ENCODE measurements around the gene PTPN21. TPM values are rescaled to one million over a fixed set of nuclear protein-coding genes. Genes with fewer than 3 reads are reported as not detected.

Gene PTPN21
- polyA plus RNA-seq, 1 of the 3 experiments (the other 2 are of a cell fraction) = 5.6 TPM

DNA sequence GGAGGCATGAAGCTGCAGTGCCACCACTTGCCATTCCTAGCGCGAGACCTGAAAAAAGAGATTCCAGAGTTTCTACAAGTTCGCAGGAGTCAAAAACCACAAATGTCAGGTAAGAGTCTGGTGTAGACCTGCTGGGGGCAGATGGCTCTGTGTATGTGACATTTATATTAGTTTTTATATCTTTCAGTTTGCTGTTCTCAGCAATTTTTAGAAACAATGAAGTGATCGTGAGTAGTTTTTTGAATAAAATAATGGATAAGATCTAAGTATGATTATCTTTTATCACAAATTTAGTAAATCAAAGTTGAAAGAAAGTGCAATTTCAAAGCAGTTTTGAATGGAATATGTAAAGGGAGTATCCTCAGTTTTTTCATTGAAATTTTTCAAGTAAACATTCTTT is 17.3 kb upstream of the PTPN21 start:
- WGBS (ENCODE audit: low lambda C conversion rate) = 93% methylated on average over 4 of the region's 4 CpGs
- Histone ChIP-seq H3K79me2 (ENCODE audit: insufficient read depth) (peaks cover 24% of the 10 kb centered on the region), H4K20me1 (ENCODE audit: insufficient read depth) (peaks cover 5% of the 10 kb centered on the region; the same call in 1 of the 2 replicates), H3K27me3 (ENCODE audit: insufficient read depth) (no peaks in the 10 kb centered on the region), H3K4me3 (ENCODE audit: low read depth in 2 of 2, low read length in 1 of 2) (no peak overlapping the region), H3F3A (replicated peaks; ENCODE audit: insufficient read depth) (no peaks in the 10 kb centered on the region), H3K27ac (ENCODE audit: low read depth in 2 of 2, low read length in 1 of 2) (no peak overlapping the region), H2AFZ (ENCODE audit: low read depth) (no peak overlapping the region), H3K36me3 (replicated peaks in 1 of 2; ENCODE audit: control insufficient read depth in 1 of 2, insufficient read depth in 2 of 2, low read length in 1 of 2) (peaks cover 84 to 92% of the 10 kb centered on the region in 2 experiments), H3K9ac (no peak overlapping the region), H3K9me3 (no peaks in the 10 kb centered on the region), H3K4me2 (no peak overlapping the region), H3K9me2 (no peaks in the 10 kb centered on the region), H3K4me1 (ENCODE audit: control insufficient read depth in 1 of 2, insufficient read depth in 2 of 2, low read depth in 1 of 2, low read length in 1 of 2) (no peaks in the 10 kb centered on the region)
- no peak for DNase-seq
- no peak for TF ChIP-seq GATA2 (CRISPR knock-in tag; IDR thresholded peaks at IDR 0.05)
- no peak for TF ChIP-seq RAD21 (IDR thresholded peaks at IDR 0.05; ENCODE audit: low read length)
- TF ChIP-seq IRF3 (IDR thresholded peaks at IDR 0.05; ENCODE audit: low read depth, low read length) = no peak
- TF ChIP-seq EZH2phosphoT487 (IDR thresholded peaks at IDR 0.05; ENCODE audit: borderline replicate concordance, low read depth) = no peak
- TF ChIP-seq TAF1 (IDR thresholded peaks at IDR 0.05; ENCODE audit: borderline replicate concordance, low read depth, low read length) = no peak
- no peak for TF ChIP-seq SIN3A (IDR thresholded peaks at IDR 0.05; ENCODE audit: borderline replicate concordance, low read depth, low read length)
- TF ChIP-seq RFX5 (IDR thresholded peaks at IDR 0.05; ENCODE audit: low read length) = no peak
- no peak for TF ChIP-seq ELF1 (IDR thresholded peaks at IDR 0.05)
- no peak for TF ChIP-seq TCF12 (IDR thresholded peaks at IDR 0.05)
- no peak for TF ChIP-seq MAX (IDR thresholded peaks at IDR 0.05; ENCODE audit: low read depth)
- no peak for TF ChIP-seq ZBTB33 (IDR thresholded peaks at IDR 0.05; ENCODE audit: borderline replicate concordance, low read depth)
- TF ChIP-seq SMC3 (IDR thresholded peaks at IDR 0.05; ENCODE audit: low read depth, low read length) = no peak
- TF ChIP-seq PBX3 (IDR thresholded peaks at IDR 0.05) = no peak
- no peak for TF ChIP-seq NFIC (IDR thresholded peaks at IDR 0.05; ENCODE audit: borderline replicate concordance)
- TF ChIP-seq EP300 (IDR thresholded peaks at IDR 0.05; ENCODE audit: borderline replicate concordance in 1 of 2, low read depth in 1 of 2, low read length in 1 of 2) = no peak
- no peak for TF ChIP-seq GABPA (IDR thresholded peaks at IDR 0.05; ENCODE audit: low read depth)
- TF ChIP-seq TEAD4 (IDR thresholded peaks at IDR 0.05; ENCODE audit: borderline replicate concordance, insufficient read depth) = no peak
- TF ChIP-seq POLR2AphosphoS5 (IDR thresholded peaks at IDR 0.05; ENCODE audit: low read depth, low read length) = no peak
- POLR2A ChIA-PET = interaction anchor here (1.0 kb wide), 1 partner anchor 9 kb away, joined by 3 read pairs; no protein-coding TSS in a partner anchor
- CTCF ChIA-PET = no interaction called here

All from SK-N-SH (cell line).